ENCODE measurements around the gene ARL10.
A peak's percentile ranks its signal among the peaks of the same experiment; 100 is the strongest.

The ARL10 gene

DNA sequence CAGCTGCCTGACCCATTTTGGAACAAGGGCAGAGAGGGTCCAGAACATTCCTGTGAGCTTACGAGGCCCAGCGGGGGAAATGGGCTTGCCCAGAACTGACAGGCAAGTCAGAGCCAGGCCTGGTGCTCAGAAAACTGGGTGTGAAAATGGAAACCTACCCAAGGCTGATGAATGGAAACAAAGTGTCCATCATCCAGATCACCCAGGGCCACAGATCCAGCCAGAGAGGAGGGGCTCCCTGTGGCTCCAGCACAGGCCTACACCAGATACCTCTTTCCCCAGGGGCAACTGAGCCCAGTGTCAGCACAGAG is 47.9 kb downstream of the ARL10 start:
- DNase-seq: no peak

DNA sequence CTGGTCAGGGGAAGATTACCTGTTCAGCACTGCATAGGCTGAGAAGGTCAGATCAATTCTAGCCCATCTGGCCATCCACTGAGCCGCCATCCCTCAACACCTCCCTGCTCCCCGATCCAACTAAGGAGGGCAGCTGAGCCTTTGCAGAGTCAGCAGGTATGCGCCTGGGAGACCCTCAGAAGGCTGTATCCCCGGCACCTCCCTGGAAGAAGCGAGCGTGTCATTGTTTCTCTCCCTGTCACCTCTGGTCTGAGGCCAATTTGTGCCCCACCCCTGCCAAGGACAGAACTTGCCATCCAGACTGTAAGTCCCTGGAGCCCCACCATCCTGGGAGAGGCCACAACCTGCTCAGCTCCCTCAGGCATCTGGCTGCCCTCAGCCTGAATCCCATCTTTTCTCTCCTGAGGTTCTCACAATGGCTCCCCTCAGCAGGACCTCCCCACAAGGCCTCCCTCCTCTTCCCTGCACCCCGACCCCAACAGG is 48.5 kb downstream of the ARL10 start:
- no peak for DNase-seq

DNA sequence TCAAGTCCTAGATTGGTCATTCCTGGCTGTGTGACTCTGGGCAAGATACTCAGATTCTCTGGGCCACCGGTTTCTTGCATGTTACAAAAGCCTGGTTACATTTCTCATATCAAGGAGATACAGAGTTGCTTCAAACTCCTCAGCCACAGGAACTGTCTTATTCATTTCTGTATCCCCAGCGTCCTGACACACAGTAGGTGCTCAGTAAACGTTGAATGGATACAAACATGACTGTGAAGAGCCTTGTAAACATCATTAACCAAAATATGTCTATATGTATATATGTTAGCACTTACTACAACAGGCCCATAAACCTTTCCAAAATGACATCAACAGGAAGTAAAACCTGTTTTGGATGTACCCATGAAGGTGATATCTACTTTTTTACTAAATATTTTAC is 49.4 kb downstream of the ARL10 start:
- DNase-seq: no peak

DNA sequence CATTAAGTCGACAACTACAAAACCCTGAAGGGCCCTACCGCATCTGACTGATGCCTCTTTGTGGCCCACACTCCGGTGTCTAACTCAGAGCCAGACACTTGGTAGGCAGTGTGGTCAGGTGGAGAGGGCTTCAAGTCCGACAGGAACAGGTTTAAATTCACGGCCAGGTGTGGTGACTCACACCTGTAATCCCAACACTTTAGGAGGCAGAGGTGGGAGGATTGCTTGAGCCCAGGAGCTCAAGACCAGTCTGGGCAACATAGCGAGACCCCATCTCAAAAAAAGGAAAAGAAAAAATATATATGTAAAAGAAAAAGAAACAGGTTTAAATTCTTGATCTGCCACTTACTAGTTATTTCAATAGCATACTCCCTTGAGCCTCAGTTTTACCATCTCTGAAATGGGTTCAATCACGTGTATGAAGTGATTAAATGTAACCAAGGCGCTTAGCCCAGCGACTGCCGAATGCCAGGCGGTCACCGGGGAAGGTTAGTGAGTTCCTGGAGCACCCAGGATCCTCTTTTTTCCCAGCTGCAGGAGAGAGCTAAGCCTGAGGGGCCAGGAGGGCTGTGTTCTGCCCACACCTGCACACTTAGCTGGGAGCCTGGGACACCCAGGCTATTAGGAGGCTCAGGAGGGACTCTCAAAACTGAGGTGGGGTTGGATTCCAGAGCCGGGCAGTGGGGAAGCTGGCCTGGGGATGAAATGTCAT is 50.1 kb downstream of the ARL10 start:
- no peak for DNase-seq

DNA sequence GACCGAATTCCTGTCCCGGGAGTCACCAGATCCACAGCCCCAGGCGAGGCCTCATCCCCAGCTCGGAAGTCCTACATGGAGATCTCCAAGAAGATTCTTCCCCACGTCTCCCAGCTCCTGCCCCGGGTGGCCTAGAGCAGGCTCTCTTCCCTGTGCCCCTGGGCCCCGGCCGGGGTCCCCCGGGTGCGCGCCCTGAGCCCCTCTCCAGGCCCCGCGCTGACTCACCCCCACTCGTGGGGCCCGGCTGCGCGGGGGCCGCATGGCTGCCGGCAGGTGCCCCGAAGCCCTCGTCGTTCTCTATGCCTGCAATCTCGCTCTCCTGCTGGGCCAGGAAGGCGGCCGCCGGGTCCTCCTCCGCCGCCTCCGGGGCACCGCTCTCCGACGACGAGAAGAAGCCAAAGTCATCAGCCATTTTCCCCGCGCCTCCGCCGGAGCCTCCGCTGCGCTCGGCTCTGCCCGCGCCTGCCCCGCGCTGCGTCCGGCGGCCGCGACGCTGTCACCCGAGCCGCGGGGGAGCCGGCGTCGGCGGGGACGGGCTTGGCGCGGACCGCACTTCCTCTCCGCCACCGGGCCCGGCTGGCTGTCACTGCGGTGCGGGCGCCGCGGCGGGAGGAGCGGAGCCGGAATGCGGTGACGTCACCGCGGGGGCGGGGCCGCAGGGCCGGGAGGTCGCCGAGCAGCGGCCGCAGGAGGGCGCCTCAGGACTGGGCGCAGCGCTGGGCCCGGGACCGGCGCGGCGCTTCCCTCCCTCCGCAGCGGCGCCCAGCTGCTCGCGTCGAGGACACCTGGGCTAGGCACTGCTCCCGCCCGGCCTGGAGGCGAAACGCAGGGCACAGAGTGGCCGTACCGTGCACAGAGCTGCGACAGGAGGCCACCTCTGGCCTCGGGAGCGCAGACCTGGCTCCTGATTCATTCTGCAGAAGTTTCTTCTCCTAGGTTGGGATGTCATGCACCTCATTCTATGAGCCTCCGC is 51.0 kb downstream of the ARL10 start, which contains the start of gene CLTB:
Gene CLTB (minus strand): TSS at position 588 of the 973 bp plus-strand sequence. CDS start 176 bp downstream, at position 412.
- DNase-seq: peak; percentile 68

DNA sequence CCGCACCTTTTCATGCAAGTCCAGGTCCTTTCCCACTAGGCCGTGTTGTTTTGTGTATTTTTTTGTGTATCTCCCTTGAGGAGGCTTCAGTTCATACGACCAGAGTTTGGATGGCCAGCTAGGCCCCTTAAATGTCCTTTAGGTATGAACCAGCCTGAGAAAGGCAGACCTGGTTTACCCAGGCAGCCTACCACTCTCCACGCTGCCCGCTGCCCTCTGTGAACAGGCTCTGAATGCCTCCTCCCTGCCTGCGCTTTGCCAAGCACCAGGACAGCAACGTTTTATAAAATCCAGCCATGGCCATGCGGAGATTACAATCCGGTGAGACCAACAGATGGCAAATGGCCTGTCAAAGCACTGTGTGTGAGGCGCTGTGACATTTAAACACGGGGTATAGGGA is 51.7 kb downstream of the ARL10 start:
- DNase-seq: no peak

DNA sequence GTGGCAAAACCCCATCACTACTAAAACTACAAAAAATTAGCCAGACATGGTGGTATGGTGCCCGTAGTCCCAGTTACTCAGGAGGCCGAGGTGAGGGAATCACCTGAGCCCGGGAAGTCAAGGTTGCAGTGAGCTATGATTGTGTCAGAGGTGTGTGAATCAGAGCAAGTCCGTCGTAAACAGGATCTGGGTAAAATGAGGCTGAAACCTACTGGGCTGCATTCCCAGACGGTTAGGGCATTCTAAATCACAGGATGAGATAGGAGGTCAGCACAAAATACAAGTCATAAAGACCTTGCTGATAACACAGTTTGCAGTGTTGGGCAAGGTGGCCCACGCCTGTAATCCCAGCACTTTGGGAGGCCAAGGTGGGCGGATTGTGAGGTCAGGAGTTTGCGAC is 53.0 kb downstream of the ARL10 start:
- DNase-seq: no peak

DNA sequence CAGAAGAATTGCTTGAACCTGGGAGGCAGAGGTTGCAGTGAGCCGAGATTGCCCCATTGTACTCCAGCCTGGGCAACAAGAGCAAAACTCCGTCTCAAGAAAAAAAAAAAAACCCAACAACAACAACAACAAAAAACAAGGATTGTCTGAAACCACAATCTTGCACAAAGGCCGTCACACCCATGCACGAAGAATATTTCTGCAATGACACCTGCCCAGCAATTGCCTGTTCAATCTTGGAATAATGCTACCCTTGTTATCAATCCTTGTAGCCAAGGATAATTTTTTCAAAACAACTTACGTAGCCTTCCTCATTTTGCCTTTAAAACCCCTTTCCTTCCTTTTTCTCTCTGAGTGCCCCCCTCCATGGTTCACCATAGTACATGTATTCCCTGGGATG is 54.8 kb downstream of the ARL10 start:
- DNase-seq: no peak

DNA sequence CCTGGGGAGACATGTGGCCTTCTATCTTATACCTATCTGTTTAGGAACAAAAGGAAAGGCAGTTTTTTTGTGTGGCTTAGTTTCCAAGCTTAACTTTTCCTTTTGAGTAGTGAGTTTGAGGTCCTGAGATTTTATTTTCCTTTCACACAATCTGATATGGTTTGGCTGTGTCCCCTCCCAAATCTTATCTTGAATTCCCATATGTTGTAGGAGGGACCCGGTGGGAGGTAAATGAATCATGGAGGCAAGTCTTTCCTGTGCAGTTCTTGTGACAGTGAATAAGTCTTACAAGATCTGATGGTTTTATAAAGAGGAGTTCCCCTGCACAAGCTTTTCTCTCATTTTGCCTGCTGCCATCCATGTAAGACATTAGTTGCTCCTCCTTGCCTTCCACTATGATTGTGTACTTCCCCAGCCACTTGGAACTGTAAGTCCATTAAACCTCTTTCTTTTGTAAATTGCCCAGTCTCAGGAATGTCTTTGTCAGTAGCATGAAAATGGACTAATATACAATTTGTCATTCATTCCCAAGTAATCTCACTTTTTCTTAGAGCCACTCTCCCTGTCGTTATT is 55.8 kb downstream of the ARL10 start:
- no peak for DNase-seq

DNA sequence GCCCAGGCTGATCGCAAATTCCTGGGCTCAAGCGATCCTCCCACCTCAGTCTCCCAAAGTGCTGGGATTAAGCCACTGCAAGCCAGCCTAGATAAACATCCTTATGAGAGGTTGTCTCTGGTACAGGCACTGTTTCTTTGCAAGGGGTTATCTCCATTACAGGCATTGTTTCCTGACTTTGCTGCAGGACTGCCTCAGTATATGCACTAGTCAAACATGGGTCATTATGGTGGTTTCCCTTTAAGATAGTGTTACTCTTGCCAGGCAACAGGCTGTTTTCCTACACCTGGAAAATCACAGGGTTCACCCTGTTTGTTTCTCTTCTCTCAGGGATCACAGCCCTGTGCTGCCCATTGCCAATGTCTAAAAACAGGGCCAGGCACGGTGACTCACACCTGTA is 58.9 kb downstream of the ARL10 start:
- DNase-seq: no peak

DNA sequence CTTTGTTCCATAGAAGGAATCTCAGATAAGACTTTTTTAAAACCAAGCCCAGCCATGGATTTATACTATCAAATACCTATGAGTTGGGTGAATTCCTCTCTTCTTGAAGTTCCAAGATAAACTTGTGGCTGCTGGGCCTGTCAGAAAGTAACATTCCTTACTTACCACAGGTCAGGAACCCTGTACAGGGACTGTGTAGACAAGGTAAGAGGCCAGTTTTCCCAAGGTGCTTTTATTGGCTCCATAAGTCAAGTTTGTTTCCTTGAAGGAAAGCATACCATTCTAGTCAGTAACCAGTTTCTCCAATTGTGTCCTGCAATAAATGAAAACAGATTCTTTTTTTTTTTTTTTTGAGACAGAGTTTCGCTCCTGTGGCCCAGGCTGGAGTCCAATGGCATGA is 59.9 kb downstream of the ARL10 start:
- peak; percentile 71 for DNase-seq

DNA sequence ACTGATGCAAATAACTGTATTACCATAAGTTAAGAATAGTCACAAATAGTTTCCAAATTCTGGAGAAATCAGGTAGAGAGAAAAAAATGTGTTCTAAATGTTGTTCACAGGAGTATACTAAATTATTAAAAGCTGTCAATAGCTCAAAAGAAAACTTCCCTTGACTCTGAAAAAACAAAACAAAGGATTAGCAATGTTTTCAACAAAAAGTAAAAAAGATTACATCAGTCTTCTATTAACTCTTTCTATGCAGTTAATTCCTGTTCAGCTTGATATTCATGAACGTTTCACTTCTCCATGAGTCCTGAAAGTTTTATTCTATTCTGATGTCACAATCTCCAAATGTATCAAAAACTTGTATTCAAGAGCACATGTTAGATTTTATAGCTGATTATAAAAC is 60.5 kb downstream of the ARL10 start:
- DNase-seq: no peak

DNA sequence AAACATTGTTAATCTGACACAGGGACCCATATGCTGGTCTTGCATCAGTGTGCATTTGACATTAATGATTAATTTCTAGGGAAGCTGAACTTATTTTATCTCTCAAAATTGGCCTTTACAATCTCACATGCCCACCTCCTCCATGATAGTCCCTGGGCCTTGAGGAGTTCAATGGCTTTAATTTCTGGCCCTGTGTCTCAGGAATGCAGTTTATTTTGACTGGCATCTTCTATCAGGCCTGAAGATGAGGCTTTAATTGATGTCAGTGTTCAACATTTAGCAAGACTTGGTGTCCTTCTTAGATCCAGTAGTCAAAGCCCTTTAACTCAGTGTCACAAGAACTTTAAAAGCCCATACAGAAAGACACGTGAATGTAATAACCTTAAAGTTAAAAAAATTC is 61.6 kb downstream of the ARL10 start:
- DNase-seq: no peak

DNA sequence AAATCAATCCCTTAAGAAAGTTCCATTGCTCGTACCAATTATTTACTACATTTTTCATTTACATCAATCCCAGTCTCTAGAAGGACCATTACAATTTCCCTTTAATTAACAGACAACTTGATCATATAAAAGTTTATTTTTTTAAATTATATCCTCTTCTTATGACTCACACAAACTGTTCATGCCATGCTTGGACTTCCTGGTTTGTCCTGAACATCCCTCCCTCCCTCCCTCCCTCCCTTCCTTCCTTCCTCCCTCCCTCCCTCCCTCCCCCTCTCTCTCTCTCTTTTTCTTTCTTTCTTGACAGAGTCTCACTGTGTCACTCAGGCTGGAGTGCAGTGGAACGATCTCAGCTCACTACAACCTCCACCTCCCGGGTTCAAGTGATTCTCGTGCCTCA is 62.7 kb downstream of the ARL10 start:
- no peak for DNase-seq

DNA sequence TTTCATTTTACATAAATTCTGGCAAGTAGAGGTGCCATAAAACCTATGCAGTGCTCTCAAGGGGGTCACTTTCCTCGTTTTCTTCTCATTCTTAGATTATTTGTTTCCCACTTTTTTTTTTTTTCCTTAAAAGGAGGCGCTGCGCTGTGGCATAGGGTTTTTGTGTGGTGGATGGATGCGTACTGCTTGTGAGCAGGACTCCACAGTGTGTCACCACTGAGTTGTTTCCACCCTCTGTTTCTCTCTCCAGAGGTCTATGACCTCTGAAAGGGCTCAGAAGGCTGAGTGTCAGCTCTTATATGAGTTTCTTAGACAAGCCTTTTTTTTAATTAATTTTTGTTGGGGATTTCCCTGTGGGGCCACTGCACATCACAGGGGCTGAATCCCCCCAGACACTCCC is 64.7 kb downstream of the ARL10 start:
- no peak for DNase-seq

All from kidney glomerular epithelial cell (primary cell).